Gastroesophageal sphincter (tissue), 3 donors: ENCODE results near the gene GPR61.

Source experiments
- CTCF ChIP-seq, 4 experiments: fragments of 200-600 bp in 2 of 4; fragments of 450-650 bp in 2 of 4; sonication (generic) in 1 of 4; IDR thresholded peaks; one replicate each; pipeline ENCODE4 v1.5.1; 2017 to 2019; ENCODE audit warnings: antibody characterized with exemption in 4 of 4, mild to moderate bottlenecking in 2 of 4, moderate library complexity in 2 of 4
- POLR2A ChIP-seq, 2 donors: fragments of 450-650 bp; IDR thresholded peaks; one replicate each; pipeline ENCODE4 v1.6.1; 2017; ENCODE audit warnings: antibody characterized with exemption in 2 of 2, mild to moderate bottlenecking in 2 of 2, moderate library complexity in 1 of 2
- POLR2AphosphoS5 ChIP-seq: sonication (generic); formaldehyde crosslinking; IDR thresholded peaks from one replicate; pipeline ENCODE4 v1.6.1; 2017; ENCODE audit warnings: antibody characterized with exemption

DNA sequence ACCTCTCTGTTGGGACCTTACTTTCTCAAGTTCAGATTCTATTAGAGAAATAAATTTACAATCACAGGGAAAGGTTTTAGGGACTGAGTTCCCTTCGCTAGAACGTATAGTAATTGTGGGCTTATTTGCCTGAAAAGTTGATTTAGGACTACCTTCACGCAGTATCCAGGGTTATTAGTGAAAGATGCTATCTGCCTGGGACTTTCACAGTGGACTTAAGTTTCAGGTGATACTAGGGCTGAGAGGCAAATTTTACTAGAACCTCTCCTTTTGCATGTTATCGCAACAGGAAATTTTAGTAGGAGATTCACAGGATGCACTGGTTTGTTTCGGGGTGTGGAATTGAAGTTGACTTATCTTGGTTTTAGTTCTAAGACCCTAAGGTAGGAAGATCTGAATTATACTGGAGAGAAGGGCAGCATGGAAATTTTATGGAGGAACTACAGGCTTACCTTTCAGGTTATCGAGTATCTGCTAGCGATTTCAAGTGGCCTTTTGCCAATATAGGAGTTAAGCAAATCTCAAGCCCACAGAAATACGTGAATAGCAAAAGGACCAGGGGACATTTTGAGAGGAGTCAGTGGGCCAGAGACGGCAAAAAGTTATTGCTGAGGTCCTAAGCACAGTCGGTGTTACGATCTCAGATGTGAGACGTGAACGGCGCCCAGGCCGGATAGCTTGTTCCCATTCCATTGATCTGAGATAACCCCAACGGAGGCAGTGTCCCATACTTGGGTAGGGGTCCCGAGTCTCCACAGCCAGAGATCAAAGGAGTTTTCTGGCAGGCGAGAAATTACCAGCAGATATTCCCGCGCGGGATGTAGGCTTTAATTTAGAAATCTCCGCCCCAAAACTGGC lies 8.0 kb downstream of the GPR61 start:
- TF ChIP-seq POLR2AphosphoS5 (no peak), CTCF (IDR thresholded peaks at IDR 0.05) (no peak), POLR2A (IDR thresholded peaks at IDR 0.05) (no peak)
